Measurements from ENCODE around the gene CPE. TPM values are rescaled to one million over a fixed set of nuclear protein-coding genes. Genes with fewer than 3 reads are reported as not detected.

Gene CPE
- total and polyA plus RNA-seq, 2 of the 4 experiments (the other 2 are of a cell fraction) = 3.6 to 13.5 TPM

DNA sequence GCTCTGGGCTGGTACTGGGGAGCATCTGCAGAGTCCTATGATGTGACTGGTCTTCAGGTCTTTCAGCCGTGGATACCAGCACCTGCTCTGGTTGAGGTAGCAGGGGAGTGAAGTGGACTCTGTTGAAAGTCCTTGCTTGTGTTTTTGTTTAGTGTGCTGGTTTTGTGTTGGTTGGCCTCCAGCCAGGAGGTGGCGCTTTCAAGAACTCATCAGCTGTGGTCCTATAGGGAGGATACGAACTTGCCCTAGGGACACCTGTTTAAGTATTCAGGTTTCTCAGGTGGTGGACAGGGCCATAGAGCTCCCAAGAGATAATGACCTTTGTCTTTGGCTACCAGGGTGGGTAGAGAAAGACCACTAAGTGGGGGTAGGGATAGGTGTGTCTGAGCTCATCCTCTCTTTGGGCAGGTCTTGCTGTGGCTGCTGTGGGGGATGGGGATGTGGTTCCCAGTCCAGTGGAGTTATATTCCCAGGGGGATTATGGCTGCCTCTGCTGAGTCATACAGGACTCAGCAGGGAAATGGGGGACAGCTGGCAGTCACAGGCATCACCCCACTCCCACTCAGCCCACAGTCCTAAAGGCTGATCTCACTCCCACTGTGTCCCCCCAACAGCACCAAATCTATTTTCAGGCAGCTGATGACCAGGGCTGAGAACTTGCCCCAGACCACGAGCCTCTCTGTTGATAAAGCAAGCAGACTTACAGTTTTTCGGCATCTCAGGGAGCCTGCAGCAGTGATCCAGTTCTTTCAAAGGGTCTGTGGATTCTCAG is 27.3 kb upstream of the CPE start:
- WGBS, 2 experiments (ENCODE audit: extremely low coverage in 2 of 2, insufficient read length in 1 of 2) = 92% methylated on average over 2 of the region's 5 CpGs; no CpG with 5 or more reads in 1 of the 2 experiments
- in situ Hi-C loops (cut with MboI; ENCODE audit: low sequenced_read_pairs) = loop anchor here (10.0 kb wide), 1 partner anchor 217 kb away; no protein-coding TSS in a partner anchor
- TF ChIP-seq CEBPB (IDR thresholded peaks at IDR 0.05; ENCODE audit: low read depth, low read length) (no peak), USF2 (IDR thresholded peaks at IDR 0.05; ENCODE audit: low read depth, low read length) (no peak), RCOR1 (IDR thresholded peaks at IDR 0.05; ENCODE audit: insufficient replicate concordance, low read length) (no peak), MAFK (IDR thresholded peaks at IDR 0.05; ENCODE audit: low read depth, low read length) (no peak), BHLHE40 (IDR thresholded peaks at IDR 0.05; ENCODE audit: low read depth, low read length) (no peak), CTCF (conservative IDR thresholded peaks at IDR 0.05; ENCODE audit: low read depth, low read length) (no peak), RAD21 (IDR thresholded peaks at IDR 0.05; ENCODE audit: low read length) (no peak), MXI1 (IDR thresholded peaks at IDR 0.05; ENCODE audit: borderline replicate concordance, low read depth, low read length) (no peak), NFE2L2 (IDR thresholded peaks at IDR 0.05; ENCODE audit: low read depth, low read length) (no peak), RFX5 (IDR thresholded peaks at IDR 0.05; ENCODE audit: low read depth, low read length) (no peak), CHD1 (IDR thresholded peaks at IDR 0.05; ENCODE audit: low read depth, low read length) (no peak), POLR2A (IDR thresholded peaks at IDR 0.05; ENCODE audit: low read depth, low read length) (no peak), MAZ (IDR thresholded peaks at IDR 0.05; ENCODE audit: borderline replicate concordance, low read depth, low read length) (no peak), SMC3 (IDR thresholded peaks at IDR 0.05; ENCODE audit: low read depth, low read length) (no peak)
- TF ChIP-seq, protein P1, sequence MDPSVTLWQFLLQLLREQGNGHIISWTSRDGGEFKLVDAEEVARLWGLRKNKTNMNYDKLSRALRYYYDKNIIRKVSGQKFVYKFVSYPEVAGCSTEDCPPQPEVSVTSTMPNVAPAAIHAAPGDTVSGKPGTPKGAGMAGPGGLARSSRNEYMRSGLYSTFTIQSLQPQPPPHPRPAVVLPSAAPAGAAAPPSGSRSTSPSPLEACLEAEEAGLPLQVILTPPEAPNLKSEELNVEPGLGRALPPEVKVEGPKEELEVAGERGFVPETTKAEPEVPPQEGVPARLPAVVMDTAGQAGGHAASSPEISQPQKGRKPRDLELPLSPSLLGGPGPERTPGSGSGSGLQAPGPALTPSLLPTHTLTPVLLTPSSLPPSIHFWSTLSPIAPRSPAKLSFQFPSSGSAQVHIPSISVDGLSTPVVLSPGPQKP (IDR thresholded peaks at IDR 0.05; ENCODE audit: borderline replicate concordance, low read depth, low read length) = no peak

More for the DNA sequence above, 27.3 kb upstream of the CPE start:
- DNase-seq (no peak), ATAC-seq (ENCODE audit: low read depth) (no peak)
- no peaks in the 10 kb centered on the region for H3K27me3 ChIP-seq (ENCODE audit: control insufficient read depth, insufficient read depth, low read length)
- H3K9ac ChIP-seq (ENCODE audit: low read depth, low read length) = no peak overlapping the region
- no peaks in the 10 kb centered on the region for H3K9me3 ChIP-seq (ENCODE audit: control insufficient read depth, insufficient read depth, low read length)
- H3K9me1 ChIP-seq (ENCODE audit: insufficient read depth, low read length) = no peaks in the 10 kb centered on the region
- no peak overlapping the region for H3K27ac ChIP-seq (ENCODE audit: insufficient read depth, low read length)
- no peaks in the 10 kb centered on the region for H3K36me3 ChIP-seq (ENCODE audit: control insufficient read depth, insufficient read depth, low read length)
- no peak overlapping the region for H2AFZ ChIP-seq (replicated peaks; ENCODE audit: low read length, poor library complexity)
- no peak overlapping the region for H3K23ac ChIP-seq (ENCODE audit: low read depth, low read length)
- no peak overlapping the region for H2AK5ac ChIP-seq (ENCODE audit: low read depth, low read length)
- no peak overlapping the region for H3K4ac ChIP-seq (ENCODE audit: low read depth, low read length)
- H3K18ac ChIP-seq (ENCODE audit: low read depth, low read length) = no peak overlapping the region
- H3K79me1 ChIP-seq (ENCODE audit: low read depth in 1 of 2, low read length in 2 of 2) = no peaks in the 10 kb centered on the region
- CTCF ChIA-PET = interaction anchor here (0.6 to 1.9 kb wide), 2 partner anchors 34 to 221 kb away, joined by 4 to 10 read pairs; no protein-coding TSS in a partner anchor
- dilution Hi-C loops (cut with HindIII; ENCODE audit: low sequenced_read_pairs, unreplicated experiment) = no loop called here
- POLR2A ChIA-PET (ENCODE audit: unreplicated experiment) = no interaction called here
- H4K8ac ChIP-seq (ENCODE audit: low read depth in 2 of 2, low read length in 2 of 2) = no peak overlapping the region
- intact Hi-C loops (cut with micrococcal nuclease) = no loop called here
- H4K5ac ChIP-seq (ENCODE audit: low read depth, low read length) = no peak overlapping the region
- no peak overlapping the region for H3K4me2 ChIP-seq (ENCODE audit: low read depth, low read length)
- no peak overlapping the region for H2BK120ac ChIP-seq (ENCODE audit: low read depth, low read length)
- H2BK5ac ChIP-seq (ENCODE audit: low read depth, low read length, poor library complexity, severe bottlenecking) = no peak overlapping the region
- no peaks in the 10 kb centered on the region for H3K4me1 ChIP-seq (ENCODE audit: control insufficient read depth, insufficient read depth, low read length)
- BruUV-seq (replicated peaks) = no TSS peak
- H4K91ac ChIP-seq (ENCODE audit: insufficient read depth, low read depth, low read length) = no peak overlapping the region
- no peak overlapping the region for H3K4me3 ChIP-seq (ENCODE audit: insufficient read depth, low read depth, low read length)
- H2BK20ac ChIP-seq (ENCODE audit: low read depth, low read length) = no peak overlapping the region
- H4K20me1 ChIP-seq (ENCODE audit: insufficient read depth, low read length) = no peaks in the 10 kb centered on the region
- H2AK9ac ChIP-seq (replicated peaks; ENCODE audit: low read depth, low read length, poor library complexity) = no peak overlapping the region
- no peak overlapping the region for H3K56ac ChIP-seq (ENCODE audit: extremely low read depth, insufficient read depth, low read length)
- H3K14ac ChIP-seq (replicated peaks; ENCODE audit: low read depth, low read length) = no peak overlapping the region
- H2BK15ac ChIP-seq (ENCODE audit: low read depth, low read length) = no peak overlapping the region
